Activated T-cell treated with anti-CD3 and anti-CD28 coated beads, Interleukin-2, amount 50 U/mL, for 1 hour (primary cell): ENCODE data around the gene CFAP43.

ENCODE experiments used
- DNase-seq: peaks from one replicate; pipeline ENCODE4 v3.0.0-alpha.2; 2020

CFAP43 gene

GRCh38 chr10:104127411-104127810 lies 104.8 kb downstream of the CFAP43 start:
- no peak for DNase-seq

- DNase-seq = no peak
These were observed 108.8 kb downstream of the CFAP43 start for GRCh38 chr10:104123397-104123796.

- no peak for DNase-seq
These were observed 109.7 kb downstream of the CFAP43 start for GRCh38 chr10:104122225-104123107.

DNA sequence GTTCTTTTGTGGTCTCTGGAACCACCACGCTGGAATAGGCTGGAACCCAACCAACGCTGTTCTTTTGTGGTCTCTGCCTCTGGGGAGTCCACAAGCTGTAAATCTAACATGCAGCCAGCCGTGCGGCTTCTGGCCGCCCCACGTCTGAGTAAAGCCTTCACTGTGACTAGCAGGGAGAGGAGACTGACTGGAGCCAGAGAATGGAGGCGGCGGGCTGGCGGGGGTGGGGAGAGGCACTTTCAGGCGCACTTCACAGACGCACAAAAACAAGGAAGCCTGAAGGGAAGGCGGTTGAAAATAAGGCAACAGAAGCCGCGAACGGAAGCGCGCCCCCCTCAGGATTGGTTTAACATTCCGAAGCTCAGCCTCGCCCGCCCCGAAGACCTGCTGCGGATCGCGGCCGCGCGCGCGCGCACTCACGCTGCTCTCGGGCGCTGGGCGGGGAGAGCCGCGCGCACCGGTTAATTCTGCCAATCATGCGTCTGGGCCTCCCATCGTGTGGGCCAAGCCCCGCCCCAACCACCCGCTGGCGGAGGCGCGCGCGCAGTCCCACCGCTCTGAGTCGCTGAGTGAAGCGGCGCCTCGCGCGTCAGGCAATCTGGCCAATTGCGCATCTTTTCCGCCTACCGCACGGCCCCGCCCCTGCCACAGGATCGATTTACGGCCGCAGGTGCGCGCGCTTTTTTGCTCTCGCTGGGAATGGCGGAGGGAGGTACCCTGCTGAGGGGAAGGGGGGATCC lies 110.5 kb downstream of the CFAP43 start, which contains the start of gene SFR1:
Gene SFR1, plus strand, starts transcription at position 687 of the 740 bp plus-strand sequence. Its CDS starts 13 bp downstream, at position 700.
- peak; percentile 99 for DNase-seq

DNA sequence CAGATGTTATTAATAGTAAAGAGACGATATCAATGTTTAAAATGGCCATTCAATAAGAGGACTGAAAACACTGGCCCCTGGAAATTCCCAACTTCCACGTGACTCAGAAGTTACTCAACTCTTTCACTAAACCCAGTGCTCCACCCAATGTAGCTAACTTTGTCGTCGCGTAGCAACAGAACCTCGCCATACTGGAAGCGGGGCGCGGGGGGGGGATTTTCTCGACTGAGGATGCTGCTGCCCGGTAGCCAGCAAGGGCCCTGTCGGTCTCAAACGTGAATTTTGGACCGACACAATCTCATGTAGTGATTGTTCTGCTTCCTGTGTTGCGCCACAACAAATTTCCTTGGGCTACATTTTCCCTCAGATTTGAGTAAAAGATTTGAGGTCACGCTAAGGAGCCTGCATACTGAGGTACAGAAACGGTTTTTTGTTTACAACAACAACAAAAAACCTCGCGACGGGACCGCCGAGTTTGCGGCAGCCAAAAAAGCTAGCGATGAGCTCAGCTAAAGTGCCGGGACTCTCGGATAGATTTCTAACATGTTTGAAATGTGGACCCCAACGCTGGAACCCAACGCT lies 111.2 kb downstream of the CFAP43 start:
- DNase-seq = peak; percentile 73

DNA sequence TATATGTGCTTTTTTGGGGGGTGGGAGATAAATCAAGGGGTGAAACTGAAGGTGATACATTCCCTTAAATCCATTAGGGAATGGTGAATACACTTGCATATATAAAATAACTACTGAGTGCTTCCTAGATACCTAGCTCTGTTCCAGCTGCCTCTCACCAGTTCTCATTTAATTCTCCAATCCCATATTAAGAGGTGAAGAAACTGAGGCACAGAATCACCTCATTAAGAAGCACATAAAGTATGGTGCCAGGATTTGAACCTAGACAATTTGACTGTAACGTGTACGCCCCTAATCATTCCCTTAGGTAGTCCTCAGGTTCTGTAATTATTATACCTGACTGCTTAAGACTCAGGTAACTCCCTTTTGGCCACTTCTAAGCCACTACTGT lies 111.7 kb downstream of the CFAP43 start:
- DNase-seq = no peak

DNA sequence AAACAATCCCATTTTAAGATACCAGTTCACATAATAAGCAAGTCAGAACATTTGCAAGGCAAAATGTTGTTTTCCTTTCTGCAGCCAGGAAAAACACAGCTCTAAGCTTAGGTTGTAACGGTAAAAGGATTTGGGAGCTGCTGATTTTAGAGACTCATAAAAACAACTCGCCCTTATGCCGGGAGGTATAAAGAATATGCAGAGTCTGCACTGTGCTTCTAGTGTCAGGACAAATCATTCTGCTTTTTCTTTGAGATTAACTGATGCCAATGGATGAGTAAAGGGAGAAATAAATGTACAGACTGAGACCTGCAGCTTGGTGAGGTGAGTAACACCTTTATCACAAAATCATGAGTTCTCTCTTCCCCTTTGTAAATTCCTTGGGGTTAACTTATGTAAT lies 112.2 kb downstream of the CFAP43 start:
- no peak for DNase-seq

- no peak for DNase-seq
These were observed 114.3 kb downstream of the CFAP43 start for GRCh38 chr10:104117839-104118323.

DNA sequence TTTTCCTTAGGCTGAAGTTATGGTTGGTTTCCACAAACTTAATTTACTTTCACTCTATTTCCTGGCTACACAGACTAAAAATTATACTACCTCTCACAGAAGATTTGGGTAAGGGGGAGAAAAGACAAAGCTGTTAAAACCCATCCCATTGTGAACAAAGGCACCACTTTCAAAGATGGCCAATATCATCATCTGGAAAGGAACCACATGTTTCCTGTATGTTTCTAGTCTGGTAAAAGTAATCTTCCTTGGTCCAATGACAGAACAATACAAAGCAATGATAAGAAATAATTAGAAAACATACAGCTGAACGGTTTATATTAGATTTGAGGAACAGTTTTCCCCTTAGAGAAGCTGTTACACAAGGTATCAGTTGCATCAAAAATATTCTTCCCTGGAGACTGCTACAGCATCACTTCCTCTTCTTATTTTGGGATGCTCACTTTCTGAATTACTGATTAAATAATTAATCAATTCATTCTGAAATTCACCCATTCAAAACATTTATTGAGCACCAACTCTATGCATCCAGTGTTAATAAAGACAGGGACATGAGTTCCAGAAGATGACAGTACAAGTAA lies 118.7 kb downstream of the CFAP43 start:
- DNase-seq = no peak

- no peak for DNase-seq
These were observed 122.1 kb downstream of the CFAP43 start for GRCh38 chr10:104109908-104110662.

DNA sequence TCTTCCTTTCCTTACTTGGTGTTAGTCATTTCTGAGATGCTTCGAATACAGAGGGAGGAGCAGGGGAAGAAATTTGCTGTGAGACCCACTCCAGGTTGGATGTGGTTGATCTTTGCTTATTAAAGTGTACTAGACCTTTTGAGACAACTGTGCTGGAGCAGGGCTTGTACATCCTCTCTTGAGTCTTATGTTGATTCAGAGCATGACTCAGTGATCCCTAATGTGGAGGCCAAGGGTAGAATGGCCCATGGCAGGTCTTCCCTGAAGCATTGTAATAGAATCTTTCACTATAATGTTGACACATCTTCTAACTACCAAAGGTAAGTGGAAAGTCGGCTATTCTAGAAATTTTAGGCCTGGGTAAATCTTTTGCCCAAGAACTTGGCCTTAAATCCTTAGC lies 127.2 kb downstream of the CFAP43 start:
- no peak for DNase-seq

DNA sequence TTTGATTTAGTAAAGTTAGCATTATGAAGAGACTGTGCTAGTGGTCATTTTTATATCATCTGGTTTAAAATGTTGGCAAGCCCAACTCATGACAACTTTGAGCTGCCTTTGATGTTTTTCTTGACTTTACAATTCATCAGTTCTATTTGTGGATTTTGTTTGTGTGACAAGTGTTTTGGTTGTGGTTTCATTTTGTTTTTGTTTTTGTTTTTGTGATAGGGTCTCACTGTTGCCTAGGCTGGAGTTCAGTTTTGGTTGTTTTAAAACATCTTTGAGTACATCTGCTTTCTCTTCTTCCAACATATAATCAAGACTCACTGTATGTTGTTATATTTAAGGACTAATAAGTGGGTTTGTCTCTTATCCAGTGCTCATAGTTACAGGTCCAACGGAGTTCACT lies 127.7 kb downstream of the CFAP43 start:
- no peak for DNase-seq

- DNase-seq = no peak
These were observed 128.2 kb downstream of the CFAP43 start for GRCh38 chr10:104103956-104104355.

DNA sequence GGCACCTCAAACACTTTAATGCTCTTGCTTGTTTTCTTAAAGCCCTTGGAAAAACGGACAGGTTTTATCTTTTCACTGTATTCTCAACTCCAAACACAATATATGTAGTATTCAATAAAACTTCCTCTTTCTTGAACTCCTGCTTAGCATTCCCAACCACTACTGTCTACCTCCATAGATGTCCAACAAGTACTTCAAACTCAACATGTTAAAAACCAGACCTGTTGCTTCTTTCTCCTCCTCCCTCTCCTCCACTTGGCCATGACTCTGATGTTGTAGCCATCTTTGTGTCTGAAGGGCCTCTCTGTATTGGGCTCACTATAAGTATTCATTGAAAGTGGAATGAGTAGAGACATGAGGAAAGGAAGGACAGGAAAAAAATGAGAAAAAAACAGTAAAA lies 130.3 kb downstream of the CFAP43 start:
- DNase-seq = no peak

GRCh38 chr10:104100795-104101194 lies 131.4 kb downstream of the CFAP43 start:
- no peak for DNase-seq

DNA sequence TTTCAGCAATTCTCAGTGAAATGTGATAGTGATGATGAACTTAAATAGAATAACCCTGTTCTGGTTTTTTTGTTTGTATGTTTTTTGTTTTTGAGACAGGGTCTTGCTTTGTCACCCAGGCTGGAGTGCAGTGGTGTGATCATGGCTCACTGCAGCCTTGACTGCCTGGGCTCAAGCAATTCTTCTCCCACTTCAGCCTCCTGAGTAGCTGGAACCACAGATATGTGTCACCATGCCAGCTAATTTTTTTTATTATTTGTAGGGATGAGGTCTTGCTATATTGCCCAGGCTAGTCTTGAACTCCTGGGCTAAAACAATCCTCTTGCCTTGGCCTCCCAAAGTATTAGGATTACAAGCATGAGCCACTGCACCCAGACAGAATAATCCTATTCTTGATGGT lies 132.2 kb downstream of the CFAP43 start:
- DNase-seq = no peak

DNA sequence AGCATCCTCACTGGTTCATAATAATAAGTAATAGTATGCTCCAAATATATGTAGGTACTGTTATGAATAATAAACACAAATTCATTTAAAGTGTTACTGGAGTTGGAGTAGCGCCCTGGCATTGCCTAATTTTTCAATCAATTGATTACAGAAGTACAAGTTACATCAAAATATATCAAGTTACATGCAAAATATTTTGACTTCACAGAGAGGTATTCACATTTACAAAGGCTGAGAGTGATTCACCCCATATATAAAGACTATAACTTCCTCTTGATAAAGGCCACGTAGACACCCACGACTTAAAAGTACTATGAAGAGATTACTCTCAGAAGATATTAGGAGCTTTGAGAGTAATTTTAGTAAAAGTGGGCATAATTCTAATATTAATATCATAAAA lies 132.9 kb downstream of the CFAP43 start:
- no peak for DNase-seq

GRCh38 chr10:104098358-104098925 lies 133.7 kb downstream of the CFAP43 start:
- no peak for DNase-seq

- no peak for DNase-seq
These were observed 135.5 kb downstream of the CFAP43 start for GRCh38 chr10:104096692-104097091.

DNA sequence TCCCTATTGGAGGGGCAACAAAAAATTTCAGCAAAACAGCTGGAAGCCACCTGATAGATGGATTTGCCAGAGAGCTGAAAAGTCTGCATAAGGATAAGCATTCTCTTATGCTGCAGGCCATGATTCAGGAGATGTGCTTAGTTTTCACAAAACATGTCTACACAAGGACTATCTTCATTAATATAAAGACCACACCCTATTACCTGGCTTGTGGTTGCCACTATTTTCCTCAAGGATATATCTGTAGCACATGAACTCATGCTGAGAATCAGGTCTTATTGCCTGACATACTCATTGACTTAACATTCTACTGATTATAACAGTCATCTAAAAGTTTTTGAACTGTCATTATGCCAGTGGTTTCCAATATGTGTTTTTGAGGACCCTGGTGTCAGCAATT lies 139.4 kb downstream of the CFAP43 start:
- no peak for DNase-seq

- no peak for DNase-seq
These were observed 141.6 kb downstream of the CFAP43 start for GRCh38 chr10:104090611-104091010.

- DNase-seq = no peak
These were observed 142.5 kb downstream of the CFAP43 start for GRCh38 chr10:104089621-104090020.
